ENCODE results near the gene IGF2BP2.
"Not testable (repeated sequence)": the region's sequence is repeated elsewhere in the genome, so short reads cannot be mapped to it uniquely, and the experiment has no call there.

IGF2BP2 gene

GRCh38 chr3:185797993-185798830 lies 26.6 kb downstream of the IGF2BP2 start:
- DNase-seq = no peak

DNA sequence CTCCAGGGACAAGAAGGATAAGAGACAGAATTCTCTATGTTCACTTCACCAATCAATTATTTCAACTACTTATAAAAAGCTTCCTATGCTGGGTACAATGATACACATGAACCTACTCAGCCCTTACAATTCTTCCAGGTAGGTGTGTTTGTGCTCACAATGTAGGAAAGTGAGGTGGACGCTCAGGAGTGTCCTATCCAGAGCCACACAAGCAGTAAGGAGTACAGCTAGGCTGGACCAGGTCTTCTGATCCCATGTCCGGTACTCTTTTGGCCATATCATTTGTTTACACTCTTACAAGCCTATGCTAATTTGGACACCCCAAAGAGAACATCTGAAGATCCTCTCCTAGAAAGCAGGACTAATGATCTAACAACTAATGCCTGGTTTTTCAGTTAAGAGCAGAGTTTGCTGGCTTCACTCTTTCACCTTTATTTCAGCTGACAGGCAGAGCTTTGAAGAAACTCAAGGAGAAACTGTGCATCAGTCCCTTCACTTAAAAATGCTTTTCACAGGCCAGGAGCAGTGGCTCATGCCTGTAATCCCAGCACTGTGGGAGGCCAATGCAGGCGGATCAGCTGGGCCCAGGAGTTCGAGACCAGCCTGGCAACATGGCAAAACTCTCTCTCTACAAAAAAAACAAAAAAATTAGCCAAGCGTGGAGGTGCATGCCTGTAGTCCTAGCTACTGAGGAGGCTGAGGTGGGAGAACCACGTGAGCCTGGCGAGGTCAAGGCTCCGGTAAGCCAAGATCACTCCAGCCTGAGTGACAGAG lies 27.5 kb downstream of the IGF2BP2 start:
- DNase-seq = no peak

- DNase-seq = peak; percentile 28
Measured at GRCh38 chr3:185796431-185797107, 28.3 kb downstream of the IGF2BP2 start.

GRCh38 chr3:185793381-185793780 lies 31.5 kb downstream of the IGF2BP2 start:
- no peak for DNase-seq

GRCh38 chr3:185792955-185793354 lies 31.9 kb downstream of the IGF2BP2 start:
- DNase-seq = no peak

- no peak for DNase-seq
Measured at GRCh38 chr3:185789891-185790830, 34.7 kb downstream of the IGF2BP2 start.

- no peak for DNase-seq
Measured at GRCh38 chr3:185789134-185789533, 35.7 kb downstream of the IGF2BP2 start.

DNA sequence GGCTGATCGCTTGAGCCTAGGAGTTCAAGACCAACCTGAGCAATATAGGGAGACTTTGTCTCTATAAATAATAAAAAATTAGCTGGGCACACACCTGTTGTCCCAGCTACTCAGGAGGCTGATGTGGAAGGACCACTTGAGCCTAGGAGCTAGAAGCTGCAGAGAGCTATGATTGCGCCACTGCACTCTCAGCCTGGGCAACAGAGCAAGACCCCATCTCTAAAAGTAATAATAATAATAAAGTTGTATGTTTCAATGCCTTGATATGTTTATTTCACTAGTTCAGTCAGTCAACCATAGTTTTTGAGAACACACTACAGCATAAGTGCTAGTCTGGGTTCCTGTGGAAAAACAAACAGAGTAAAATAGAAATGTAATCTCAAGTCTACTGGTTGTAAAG lies 36.5 kb downstream of the IGF2BP2 start:
- no peak for DNase-seq

DNA sequence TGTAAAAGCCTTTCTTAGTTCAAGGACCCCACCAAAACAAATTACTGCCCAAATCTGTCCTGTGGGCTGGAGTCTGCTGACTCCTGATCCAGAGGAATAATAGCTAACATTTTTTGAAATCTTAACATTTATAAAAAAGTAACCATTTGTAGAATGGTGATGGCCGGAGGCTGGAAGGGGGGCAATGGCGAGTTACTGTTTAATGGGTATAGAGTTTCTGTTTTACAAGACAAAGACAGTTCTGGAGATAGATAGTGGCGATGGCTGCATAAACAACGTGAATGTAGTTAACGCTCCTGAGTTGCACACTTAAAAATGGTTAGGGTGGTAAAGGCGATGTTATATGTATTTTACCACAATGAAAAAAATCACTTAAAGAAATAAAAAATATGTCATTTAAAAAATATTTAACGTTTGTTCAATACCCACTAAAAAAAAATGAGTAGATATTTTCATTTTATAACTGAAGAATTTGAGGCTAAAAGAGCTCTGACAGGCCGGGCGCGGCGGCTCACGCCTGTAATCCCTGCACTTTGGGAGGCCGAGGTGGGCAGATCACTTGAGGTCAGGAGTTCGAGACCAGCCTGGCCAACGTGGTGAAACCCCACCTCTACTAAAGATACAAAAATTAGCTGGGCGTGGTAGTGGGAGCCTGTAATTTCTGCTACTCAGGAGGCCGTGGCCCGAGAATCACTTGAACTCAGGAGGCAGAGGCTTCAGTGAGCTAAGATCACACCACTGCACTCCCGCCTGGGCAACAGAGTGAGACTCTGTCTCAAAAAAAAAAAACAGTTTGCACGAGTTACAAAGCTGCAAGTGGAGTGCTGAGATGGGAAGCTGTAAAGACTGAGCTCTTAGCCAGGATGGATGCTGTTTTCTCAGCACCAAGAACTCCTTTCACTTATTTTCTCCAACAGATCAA lies 37.6 kb downstream of the IGF2BP2 start:
- DNase-seq = no peak

DNA sequence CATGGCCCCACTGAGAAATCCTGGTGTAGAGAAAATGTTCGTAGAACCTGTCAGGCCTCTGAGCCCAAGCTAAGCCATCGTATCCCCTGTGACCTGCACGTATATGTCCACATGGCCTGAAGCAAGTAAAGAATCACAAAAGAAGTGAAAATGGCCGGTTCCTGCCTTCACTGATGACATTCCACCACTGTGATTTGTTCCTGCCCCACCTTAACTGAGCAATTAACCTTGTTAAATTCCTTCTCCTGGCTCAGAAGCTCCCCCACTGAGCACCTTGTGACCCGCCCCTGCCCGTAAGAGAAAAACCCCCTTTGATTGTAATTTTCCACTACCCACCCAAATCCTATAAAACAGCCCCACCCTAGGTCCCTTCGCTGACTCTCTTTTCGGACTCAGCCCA lies 38.6 kb downstream of the IGF2BP2 start:
- DNase-seq = not testable (repeated sequence)

GRCh38 chr3:185784317-185784716 lies 40.5 kb downstream of the IGF2BP2 start:
- DNase-seq = no peak

DNA sequence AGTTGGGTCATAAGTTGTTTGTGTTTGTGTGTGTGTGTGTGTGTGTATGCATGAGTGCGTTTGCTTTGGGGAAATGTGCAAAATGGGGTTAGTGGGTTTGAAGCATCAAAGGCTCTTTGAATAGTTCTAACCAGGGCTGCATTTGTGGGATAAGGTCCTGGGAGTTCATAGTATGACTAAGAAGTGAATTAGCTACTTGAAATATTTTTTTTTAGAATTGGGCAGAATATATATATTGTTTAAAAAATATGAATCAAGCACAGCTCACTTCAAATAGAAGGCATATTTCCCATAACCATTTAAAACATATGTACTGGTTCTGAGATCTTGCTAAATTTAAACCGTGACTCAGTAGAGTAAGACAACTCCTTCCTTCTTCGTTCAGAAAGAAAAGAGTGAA lies 43.1 kb downstream of the IGF2BP2 start:
- no peak for DNase-seq

DNA sequence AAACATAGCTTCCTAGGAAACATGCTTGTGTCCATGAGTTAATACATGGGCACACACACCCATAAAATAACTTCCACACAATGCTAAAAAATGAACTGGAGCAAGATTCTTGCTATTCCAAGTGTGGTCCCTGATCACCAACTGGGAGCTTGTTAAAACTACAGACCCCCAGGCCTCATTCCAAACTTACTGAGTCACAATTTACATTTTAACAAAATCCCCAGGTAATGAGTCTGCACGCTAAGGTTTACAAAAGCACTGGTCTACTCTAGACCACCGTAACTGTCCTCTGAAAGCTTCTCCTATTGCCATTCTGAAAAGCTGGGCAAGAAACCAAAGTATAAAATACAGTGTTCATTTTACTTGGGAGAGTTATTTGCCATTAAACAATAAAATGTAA lies 45.4 kb downstream of the IGF2BP2 start:
- no peak for DNase-seq

- no peak for DNase-seq
Measured at GRCh38 chr3:185778821-185779220, 46.0 kb downstream of the IGF2BP2 start.

GRCh38 chr3:185778094-185778493 lies 46.7 kb downstream of the IGF2BP2 start:
- no peak for DNase-seq

DNA sequence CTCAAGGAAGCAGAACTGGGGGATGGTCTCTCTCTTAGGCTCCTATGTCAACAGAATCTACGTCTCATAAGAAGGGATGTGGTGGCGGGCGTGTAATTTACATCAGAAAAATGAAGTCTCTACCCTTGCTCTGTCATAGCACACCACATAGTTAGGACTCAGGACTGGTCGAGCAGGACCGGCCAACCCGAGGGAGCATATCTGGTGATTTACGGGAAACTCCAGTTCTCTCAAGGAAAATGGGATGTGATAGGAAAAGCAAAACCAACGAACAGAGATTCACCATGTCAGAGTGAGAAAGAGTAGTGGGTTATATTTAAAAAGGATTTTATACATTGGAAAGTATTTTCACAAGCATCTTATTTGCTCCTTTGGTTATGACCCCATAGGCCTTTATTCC lies 54.7 kb downstream of the IGF2BP2 start:
- no peak for DNase-seq

- peak; percentile 57 for DNase-seq
Measured at GRCh38 chr3:185768578-185768982, 56.3 kb downstream of the IGF2BP2 start.

GRCh38 chr3:185767002-185767688 lies 57.7 kb downstream of the IGF2BP2 start:
- DNase-seq = no peak

DNA sequence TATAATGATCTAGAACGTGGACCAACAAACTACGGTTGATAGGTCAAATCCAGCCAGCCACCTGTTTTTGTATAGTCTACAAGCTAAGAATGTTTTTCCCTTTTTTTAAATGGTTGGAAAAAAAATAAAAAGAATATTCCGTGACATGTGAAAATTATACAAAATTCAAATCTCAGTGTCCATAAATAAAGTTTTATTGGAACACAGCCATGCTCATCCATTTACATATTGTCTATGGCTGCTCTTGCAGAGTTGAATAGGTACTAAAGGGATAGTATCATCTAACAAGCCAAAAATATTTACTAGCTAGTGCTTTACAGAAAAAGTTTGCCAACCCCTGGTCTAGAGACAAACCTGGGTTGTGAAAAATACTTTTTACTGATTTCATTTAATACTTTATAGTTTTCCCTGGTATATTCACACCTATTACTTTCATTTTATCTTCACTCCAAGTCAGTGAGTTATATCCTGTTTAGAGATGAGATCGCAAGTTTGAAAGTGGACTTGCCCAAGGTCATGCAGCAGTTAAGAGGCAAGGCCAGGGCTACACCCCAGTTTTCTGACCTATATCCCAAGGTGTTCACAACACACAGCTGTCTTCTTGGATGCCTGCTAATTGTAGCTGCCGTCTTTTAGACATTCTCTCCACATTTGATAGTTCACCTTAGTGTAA lies 58.4 kb downstream of the IGF2BP2 start:
- DNase-seq = no peak

- DNase-seq = no peak
Measured at GRCh38 chr3:185764980-185765370, 59.9 kb downstream of the IGF2BP2 start.

Data from NCI-H510A treated with DMSO at 0.1 percent for 48 hours (cell line).